ENCODE results near the gene PSMD9.

Gene PSMD9

GRCh38 chr12:121966959-121967358, 78.4 kb downstream of the PSMD9 start:
- TF ChIP-seq CTCF (conservative IDR thresholded peaks at IDR 0.05; ENCODE audit: low read depth, low read length): no peak
- no peak overlapping the region for H3K4me3 ChIP-seq (ENCODE audit: low read length)
- DNase-seq (ENCODE audit: low read depth): no peak

All from retinal pigment epithelial cell (primary cell).